Activated B cell treated with CpG ODN at 0.5 μM for 24 hours (primary cell): ENCODE results near the gene PNKP. TPM values are rescaled to one million over a fixed set of nuclear protein-coding genes. Genes with fewer than 3 reads are reported as not detected.
A peak's percentile ranks its signal among the peaks of the same experiment; 100 is the strongest.

Experiments
- ATAC-seq: fragments of 200-7000 bp; cut with Tn5 transposase; one replicate; pipeline ENCODE4 v1.10.0; 2021; ENCODE audit warnings: low read depth, mild to moderate bottlenecking, moderate library complexity
- CTCF ChIA-PET: fragments of 350-600 bp; sonication (Branson Sonifier 250); formaldehyde crosslinking; loops from one replicate; lab custom pipeline; 2021; ENCODE audit warnings: antibody characterized with exemption; lab: Charles Lee
- POLR2A ChIA-PET: fragments of 350-600 bp; sonication (Branson Sonifier 250); formaldehyde crosslinking; loops from one replicate; lab custom pipeline; 2021; ENCODE audit warnings: antibody characterized with exemption; lab: Charles Lee
- DNase-seq: peaks from one replicate; pipeline ENCODE4 v3.0.0; 2022
- H3K27ac Mint-ChIP-seq: one replicate; pipeline ENCODE4 v1.8.0; 2020; ENCODE audit warnings: mixed read lengths
- H3K27me3 Mint-ChIP-seq: one replicate; pipeline ENCODE4 v1.8.0; 2021; ENCODE audit warnings: mixed read lengths
- H3K36me3 Mint-ChIP-seq: one replicate; pipeline ENCODE4 v1.8.0; 2021; ENCODE audit warnings: low read depth, mixed read lengths
- H3K4me1 Mint-ChIP-seq: one replicate; pipeline ENCODE4 v1.8.0; 2021; ENCODE audit warnings: mixed read lengths
- H3K4me3 Mint-ChIP-seq: one replicate; pipeline ENCODE4 v1.8.0; 2020; ENCODE audit warnings: mild to moderate bottlenecking, mixed read lengths
- H3K9me3 Mint-ChIP-seq: one replicate; pipeline ENCODE4 v1.8.0; 2020; ENCODE audit warnings: mixed read lengths
- intact Hi-C: fragments of 100-400 bp; cut with micrococcal nuclease; formaldehyde crosslinking; loops from one replicate; pipeline ENCODE4 v1.15.1; 2024
- total RNA-seq: library from RNA; stranded (reverse); gene quantifications from 2 replicates; pipeline ENCODE4 v1.2.3, GENCODE V29; 2022
- TF ChIP-seq, protein P1 (sequence below): fragments of 200-600 bp; IDR thresholded peaks from one replicate; pipeline ENCODE4 v1.8.0; 2022; ENCODE audit warnings: antibody characterized with exemption, mild to moderate bottlenecking

The PNKP gene
- total RNA-seq, 1 donor from 2014 or later, result 205 TPM

DNA sequence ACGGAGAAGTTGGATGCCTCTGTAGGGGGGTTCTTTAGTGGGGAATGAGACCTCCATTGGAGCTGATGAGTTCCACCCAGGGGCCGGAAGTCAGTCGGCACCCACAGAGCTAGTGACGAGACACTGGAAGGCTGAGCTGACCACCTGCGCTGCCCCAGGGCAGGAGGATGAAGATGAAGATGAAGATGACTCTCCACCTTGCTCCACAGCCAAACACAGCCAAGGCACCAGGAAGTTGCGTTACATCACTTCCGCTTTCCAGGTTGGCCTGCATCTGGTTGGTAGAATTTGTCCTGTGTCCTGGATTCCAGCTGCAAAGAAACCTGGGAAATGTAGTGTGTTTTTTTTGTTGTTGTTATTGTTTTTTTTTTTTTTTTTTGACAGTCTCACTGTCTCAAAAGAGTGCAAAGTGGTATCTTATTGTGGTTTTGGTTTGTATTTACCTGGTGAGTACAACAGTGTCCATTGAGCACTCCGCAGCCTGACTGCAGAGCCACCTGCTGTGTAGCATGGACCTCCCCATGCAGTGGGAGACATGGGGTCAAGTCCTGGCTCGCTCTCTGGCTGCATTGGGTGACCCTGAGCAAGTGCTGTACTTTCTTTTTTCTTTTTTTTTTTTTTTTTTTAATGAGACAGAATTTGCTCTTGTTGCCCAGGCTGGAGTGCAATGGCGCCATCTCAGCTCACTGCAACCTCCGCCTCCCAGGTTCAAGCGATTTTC, 12.0 kb upstream of the PNKP start:
- Mint-ChIP-seq H3K27ac (peak overlapping the region; percentile 46), H3K4me3 (no peak overlapping the region), H3K27me3 (no peaks in the 10 kb centered on the region), H3K4me1 (peaks cover 23% of the 10 kb centered on the region), H3K36me3 (peaks cover 53% of the 10 kb centered on the region), H3K9me3 (no peaks in the 10 kb centered on the region)
- POLR2A ChIA-PET, result interaction anchor here (0.6 to 1.2 kb wide), 9 partner anchors 11 to 632 kb away, joined by 3 to 7 read pairs (median 4); partner anchors contain the start of genes AP2A1, ATF5 and RRAS
- DNase-seq, result no peak
- ATAC-seq, result no peak
- intact Hi-C loops, result loop anchor here (5.0 to 10.0 kb wide), 4 partner anchors 287 to 885 kb away; partner anchors contain the start of genes ALDH16A1, C19orf73, GYS1 and LIN7B
- TF ChIP-seq, protein P1, sequence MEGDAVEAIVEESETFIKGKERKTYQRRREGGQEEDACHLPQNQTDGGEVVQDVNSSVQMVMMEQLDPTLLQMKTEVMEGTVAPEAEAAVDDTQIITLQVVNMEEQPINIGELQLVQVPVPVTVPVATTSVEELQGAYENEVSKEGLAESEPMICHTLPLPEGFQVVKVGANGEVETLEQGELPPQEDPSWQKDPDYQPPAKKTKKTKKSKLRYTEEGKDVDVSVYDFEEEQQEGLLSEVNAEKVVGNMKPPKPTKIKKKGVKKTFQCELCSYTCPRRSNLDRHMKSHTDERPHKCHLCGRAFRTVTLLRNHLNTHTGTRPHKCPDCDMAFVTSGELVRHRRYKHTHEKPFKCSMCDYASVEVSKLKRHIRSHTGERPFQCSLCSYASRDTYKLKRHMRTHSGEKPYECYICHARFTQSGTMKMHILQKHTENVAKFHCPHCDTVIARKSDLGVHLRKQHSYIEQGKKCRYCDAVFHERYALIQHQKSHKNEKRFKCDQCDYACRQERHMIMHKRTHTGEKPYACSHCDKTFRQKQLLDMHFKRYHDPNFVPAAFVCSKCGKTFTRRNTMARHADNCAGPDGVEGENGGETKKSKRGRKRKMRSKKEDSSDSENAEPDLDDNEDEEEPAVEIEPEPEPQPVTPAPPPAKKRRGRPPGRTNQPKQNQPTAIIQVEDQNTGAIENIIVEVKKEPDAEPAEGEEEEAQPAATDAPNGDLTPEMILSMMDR, result no peak
- CTCF ChIA-PET, result no interaction called here

DNA sequence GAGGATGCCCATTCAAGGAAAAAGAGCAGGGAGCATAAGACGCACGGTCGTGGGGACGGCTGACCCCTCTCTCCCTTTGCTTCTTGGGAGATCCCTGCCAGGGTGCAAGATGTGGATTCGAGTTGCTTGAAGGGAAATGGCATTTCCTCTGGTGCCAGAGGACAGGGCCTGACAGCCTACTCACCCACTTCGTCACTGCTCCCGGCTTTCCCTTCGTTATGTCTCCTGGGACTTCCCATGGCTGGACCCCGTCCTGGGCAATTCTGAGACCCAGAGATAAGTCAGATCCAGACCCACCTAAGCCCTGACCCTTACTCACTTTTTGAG, 11.3 kb upstream of the PNKP start:
- ChIA-PET CTCF (no interaction called here), POLR2A (interaction anchor here (0.6 to 3.4 kb wide), 6 partner anchors 12 to 633 kb away, joined by 3 to 42 read pairs (median 4); partner anchors contain the start of genes AP2A1, ATF5, IL4I1 and RRAS)
- intact Hi-C loops, result loop anchor here (5.0 to 10.0 kb wide), 4 partner anchors 286 to 884 kb away; partner anchors contain the start of genes ALDH16A1, C19orf73, GYS1 and LIN7B
- TF ChIP-seq, protein P1, result no peak
- H3K27me3 Mint-ChIP-seq, result no peaks in the 10 kb centered on the region
- ATAC-seq, result no peak
- no peak overlapping the region for H3K4me3 Mint-ChIP-seq
- H3K27ac Mint-ChIP-seq, result no peak overlapping the region
- peaks cover 23% of the 10 kb centered on the region for H3K4me1 Mint-ChIP-seq
- peaks cover 49% of the 10 kb centered on the region for H3K36me3 Mint-ChIP-seq
- no peak for DNase-seq
- H3K9me3 Mint-ChIP-seq, result no peaks in the 10 kb centered on the region

DNA sequence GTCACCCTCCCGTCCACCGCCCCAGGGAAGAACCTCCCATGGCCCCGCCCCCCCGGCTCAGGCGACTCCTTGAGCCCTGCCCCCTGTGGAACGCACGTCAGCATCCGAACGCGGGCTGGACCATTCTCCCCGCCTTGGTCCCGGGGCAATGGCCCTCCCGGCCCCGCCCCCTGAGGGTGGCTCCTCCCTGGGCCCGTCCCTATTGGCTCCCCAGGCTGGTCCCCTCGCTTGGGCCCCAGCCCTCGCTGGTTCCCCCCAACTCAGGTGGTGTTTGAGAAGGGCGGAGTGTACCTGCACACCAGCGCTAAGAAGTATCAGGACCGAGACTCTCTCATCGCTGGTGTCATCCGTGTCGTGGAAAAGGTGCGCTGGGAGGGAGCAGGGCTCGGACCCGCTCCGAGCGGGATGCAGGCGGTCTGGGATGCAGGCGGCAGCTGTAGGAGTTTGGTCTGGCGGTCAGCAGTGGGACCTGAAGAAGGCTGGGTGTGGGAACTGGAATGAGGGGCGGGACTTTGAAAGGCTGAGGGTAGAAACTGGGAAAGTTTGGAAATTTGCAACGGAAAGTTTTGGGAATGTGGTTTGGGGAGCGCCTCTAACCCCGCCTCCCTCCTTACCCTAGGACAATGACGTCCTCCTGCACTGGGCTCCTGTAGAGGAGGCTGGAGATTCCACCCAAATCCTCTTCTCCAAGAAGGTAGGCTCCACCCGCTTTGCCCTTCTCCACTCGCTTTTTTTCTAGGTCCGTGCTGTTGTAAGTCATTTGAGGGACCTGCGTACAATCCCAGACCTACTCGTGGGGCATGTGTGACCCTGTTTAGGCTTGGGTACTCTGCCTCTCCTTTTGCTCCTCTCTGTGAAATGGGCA, 10.7 kb upstream of the PNKP start:
- DNase-seq (no peak), ATAC-seq (peak; percentile 64)
- POLR2A ChIA-PET, result interaction anchor here (1.0 to 4.5 kb wide), 22 partner anchors 10 to 451 kb away, joined by 4 to 73 read pairs (median 14); partner anchors contain the start of genes AP2A1, ATF5, FUZ and IL4I1
- TF ChIP-seq, protein P1, result no peak
- H3K27me3 Mint-ChIP-seq, result no peaks in the 10 kb centered on the region
- H3K27ac Mint-ChIP-seq, result no peak overlapping the region
- CTCF ChIA-PET, result no interaction called here
- no peaks in the 10 kb centered on the region for H3K9me3 Mint-ChIP-seq
- peaks cover 25% of the 10 kb centered on the region for H3K4me1 Mint-ChIP-seq
- H3K4me3 Mint-ChIP-seq, result no peak overlapping the region
- intact Hi-C loops, result loop anchor here (1.0 to 10.0 kb wide), 21 partner anchors 9 to 1239 kb away; partner anchors contain the start of genes ALDH16A1, ATF5, C19orf73 and FUZ
- peaks cover 43% of the 10 kb centered on the region for H3K36me3 Mint-ChIP-seq

DNA sequence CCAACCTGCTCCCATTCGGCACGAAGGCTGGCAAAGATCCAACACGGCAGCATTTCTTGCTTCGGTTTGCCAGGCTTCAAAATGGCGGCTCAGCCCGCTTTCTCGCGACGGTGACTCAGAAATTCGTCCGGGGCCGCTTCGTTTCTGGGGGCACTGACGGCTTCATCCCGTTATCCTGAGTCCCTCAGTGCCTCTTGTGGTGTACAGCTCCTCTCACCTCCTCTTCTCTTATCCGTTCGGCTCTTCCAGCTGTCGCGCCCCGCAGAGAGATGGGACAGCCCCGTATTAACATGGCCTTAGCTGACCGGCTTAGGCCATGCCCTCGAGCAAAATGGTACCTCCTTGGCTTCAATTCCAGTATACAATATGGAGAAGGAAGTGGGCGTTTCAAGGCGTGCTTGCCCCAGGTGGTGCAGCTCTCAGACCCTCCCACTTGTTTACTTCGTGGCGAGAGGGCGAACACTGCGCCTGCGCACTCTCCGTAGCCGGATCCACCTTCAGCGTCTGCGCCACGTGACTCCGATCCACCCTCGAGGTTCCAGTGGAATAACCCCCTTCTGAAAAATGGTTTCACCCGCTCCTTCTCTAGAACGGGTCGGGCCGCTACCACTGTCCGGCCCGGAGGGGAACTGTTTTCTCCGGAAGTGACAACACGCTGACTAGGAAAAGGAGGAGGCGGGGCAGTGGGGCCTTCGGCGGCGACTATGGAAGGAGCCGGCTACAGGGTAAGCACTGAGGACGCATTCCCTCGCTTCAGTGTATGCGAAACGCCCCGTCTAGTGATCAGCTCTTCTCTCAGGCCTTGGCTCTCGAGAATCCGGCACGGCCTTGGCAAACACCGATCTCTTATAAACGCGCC, 9.9 kb upstream of the PNKP start, which contains the start of the genes AKT1S1 and TBC1D17:
Gene AKT1S1 (minus strand): TSS at position 336 of the 859 bp plus-strand sequence. CDS start 4,060 bp downstream, outside the sequence.
Gene TBC1D17 (plus strand): TSS at position 683 of the 859 bp plus-strand sequence. CDS start 22 bp downstream, at position 705.
- H3K9me3 Mint-ChIP-seq, result no peaks in the 10 kb centered on the region
- H3K27ac Mint-ChIP-seq, result no peak within 1 kb of the TSS
- ATAC-seq (peak; percentile 68), DNase-seq (peak; percentile 94)
- peaks cover 25% of the 10 kb centered on the region for H3K4me1 Mint-ChIP-seq
- TF ChIP-seq, protein P1, result no peak
- CTCF ChIA-PET, result interaction anchor here (1.3 to 1.7 kb wide), 2 partner anchors 15 to 64 kb away, joined by 3 to 4 read pairs; partner anchors contain the start of gene FUZ
- intact Hi-C loops, result loop anchor here (1.0 to 10.0 kb wide), 21 partner anchors 8 to 1238 kb away; partner anchors contain the start of genes ALDH16A1, ATF5, C19orf73 and FUZ
- no peak within 1 kb of the TSS for H3K4me3 Mint-ChIP-seq
- POLR2A ChIA-PET, result interaction anchor here (0.5 to 4.5 kb wide), 36 partner anchors 9 to 542 kb away, joined by 3 to 73 read pairs (median 7); partner anchors contain the start of genes AP2A1, ATF5, CD37 and FUZ
- H3K27me3 Mint-ChIP-seq, result no peaks in the 10 kb centered on the region
- peaks cover 35% of the 10 kb centered on the region for H3K36me3 Mint-ChIP-seq
